Stimulated activated CD8-positive, alpha-beta memory T cell treated with anti-CD3 and anti-CD28 coated beads, Interleukin-4, amount 100 ng/mL, for 48 hours (primary cell): ENCODE data around the gene MOCS2.
"Not testable (repeated sequence)": the region's sequence is repeated elsewhere in the genome, so short reads cannot be mapped to it uniquely, and the experiment has no call there.

Experiments used
- DNase-seq: peaks from one replicate; pipeline ENCODE4 v3.0.0-alpha.2; 2020

The MOCS2 gene, protein sequence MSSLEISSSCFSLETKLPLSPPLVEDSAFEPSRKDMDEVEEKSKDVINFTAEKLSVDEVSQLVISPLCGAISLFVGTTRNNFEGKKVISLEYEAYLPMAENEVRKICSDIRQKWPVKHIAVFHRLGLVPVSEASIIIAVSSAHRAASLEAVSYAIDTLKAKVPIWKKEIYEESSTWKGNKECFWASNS

DNA sequence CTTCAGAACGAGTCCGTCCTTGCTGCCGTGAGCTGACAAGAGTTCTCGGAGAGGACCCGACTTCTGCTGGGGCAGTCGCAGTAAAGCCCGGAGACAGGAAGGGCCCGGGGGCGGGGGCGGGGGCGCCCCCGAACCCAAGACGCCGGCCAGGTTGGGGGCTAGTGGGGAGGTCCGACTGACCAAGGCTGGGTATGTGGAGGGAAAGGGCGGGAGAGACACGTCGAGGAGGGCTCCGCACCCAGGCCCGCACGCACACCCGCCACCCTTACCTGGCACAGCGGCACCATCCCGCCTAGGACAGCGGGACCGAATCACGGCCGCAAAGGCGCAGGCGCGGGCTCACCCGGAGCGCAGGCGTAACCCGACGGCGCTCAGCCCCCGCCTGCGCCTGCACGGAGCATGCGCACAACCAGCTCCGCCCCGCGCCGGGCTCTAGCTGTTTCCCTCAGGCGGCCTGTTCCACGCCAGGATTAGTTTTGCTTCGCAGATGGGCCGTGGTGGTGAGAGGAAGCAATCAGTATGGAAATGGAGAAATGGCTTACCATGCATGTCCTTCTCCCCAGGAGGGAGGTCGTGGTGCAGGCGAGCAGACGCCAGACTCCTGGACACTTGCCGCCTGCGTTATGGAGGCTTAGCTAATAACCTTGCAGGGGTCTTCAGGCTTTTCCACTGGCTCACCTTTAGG, at the start of gene MOCS2:
TSS of gene MOCS2 (minus strand) at position 315 of the 685 bp plus-strand sequence. CDS start 2,583 bp downstream, outside the sequence.
- peak; percentile 92 for DNase-seq

DNA sequence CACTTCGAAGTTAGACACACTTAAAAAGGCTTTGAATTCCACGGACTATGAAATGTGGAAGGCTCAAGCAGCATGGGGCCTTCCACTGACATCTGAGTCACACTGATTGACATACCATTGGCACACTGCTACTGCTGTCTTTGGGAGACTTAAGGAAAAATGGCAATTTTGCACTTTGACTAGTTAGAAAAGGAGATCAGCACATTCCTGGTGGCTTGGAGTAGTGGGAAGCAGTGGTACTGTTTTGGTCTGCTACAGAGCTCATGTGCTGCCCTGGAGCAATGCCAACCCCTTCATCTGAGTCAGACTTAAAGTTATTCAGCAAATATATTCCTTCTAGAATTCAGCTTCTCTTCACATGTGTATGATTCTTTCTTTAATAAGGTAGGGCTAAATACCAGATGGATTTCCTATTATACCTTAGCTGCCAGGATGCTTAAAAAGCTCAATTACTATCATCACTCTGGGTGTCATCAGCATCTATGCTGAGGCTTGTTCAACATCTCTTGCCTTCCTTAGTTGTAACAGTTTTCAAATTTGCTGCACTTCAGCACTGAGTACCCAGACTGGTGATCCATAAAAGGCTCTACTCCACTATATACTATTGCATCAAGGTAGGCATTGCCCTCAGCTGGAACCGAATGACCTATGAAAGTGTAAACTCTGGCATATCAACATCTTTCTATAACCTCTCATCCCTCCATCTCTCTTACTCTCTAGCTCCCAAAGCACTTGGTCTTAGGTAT, 42.3 kb upstream of the MOCS2 start:
- no peak for DNase-seq

DNA sequence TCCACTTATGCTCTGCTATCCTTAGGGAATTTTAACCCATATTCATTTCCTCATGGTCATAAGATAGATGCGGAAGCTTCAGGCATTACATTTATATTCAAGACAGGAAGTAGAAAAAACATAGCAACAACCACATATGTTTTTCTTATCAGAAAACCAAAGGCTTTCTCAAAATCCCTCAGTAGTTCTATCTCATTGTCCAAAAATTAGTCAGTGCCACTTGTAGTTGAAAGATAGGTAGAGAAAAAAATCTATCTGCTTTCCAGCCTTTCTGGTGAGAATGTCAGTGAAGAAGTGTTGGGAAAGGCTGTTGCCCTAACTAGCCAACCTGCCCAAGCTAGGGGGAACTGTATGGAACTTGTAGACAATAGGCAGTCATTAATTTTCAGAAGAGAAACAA, 23.5 kb upstream of the MOCS2 start:
- DNase-seq = no peak

DNA sequence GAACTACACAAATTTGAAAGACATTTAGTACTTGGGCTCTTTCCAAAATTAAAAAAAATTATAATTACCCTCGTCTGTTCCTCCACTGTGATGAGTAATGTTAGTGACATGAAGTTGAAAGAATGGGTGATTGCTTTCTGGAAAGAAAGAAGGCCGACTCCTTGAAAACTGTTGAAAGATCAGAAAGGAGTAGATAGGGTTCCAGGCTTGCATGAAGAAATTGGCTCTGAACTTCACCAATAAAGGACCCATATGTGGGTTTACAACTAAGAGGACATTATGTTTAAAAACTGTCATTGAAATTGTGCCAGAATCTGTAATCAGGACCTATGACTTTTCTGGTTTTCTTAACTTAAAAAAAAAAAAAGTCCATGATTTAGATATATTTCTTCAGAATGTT, 20.7 kb upstream of the MOCS2 start:
- DNase-seq = no peak

DNA sequence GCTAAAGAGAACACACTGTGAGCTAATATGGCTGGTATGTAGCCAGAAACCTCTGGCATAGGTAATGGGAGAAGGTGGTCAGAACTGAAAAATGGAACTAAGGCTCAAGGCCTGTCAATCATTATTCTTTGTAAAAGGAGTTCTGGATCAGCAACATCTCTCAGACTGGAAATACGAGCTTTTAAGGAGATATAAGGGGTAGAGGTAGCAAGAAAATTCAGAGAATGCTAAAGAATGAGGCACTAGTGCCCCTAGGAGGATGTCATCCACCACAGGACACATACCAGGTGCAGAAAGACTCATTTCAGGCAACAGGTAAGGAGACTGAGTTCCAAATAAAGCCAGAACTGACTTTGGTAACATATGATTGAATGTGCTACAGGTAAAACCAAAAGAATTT, 18.9 kb upstream of the MOCS2 start:
- no peak for DNase-seq

DNA sequence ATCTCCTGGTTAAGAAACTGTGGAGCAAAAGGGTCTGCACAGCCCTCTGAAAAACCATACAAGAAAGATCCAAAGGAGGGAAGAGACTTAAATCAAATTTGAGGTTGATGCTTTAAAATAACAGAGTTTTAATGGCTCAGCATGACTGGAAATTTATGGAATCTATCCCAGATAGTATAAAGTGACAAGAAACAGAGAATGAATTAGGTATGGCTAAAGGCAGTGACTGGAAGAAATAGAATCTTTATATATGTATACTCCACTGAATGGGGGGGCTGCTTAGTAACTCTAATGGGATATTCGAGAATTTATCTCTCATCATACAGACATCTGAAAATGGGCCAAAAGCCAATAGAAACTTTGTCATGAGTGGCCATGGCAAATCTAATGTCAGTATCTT, 17.6 kb upstream of the MOCS2 start:
- no peak for DNase-seq

DNA sequence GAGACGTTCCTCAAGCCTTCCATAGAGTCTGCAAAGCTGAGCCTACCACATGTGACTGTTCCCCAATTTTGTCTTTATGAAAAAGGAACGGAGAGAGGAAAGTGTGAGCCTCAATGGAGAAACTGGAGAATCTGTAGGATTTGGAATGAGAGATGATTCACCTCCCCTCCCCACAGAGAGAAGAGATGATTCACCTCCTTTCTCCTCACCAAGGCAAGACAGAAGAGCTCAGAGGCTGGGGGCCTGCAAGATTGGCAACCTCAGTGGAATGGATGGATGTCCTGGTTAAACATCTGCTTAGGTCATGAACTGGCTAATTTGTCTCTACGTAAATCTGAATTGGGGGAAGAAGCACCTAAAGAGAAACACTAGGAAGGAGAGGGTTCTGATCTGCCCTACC, 17.0 kb upstream of the MOCS2 start:
- no peak for DNase-seq

DNA sequence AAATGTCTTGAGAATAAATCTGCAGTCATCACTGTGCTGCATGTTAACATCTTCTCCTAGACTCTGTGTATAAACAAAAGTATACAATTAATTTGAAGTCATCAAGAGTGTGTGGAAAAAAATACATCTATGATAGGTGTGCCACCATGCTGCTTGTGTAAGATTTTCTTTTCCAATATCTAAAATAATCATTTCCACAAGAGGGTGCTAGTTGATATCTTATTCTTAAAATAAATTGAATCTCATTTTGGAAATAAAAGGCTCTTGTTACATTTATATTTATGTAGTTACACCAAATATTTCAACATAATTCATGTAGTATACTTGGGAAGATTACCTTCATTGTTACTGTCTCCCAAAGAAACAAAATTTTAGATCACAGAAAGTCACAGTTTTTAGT, 14.1 kb upstream of the MOCS2 start:
- no peak for DNase-seq

DNA sequence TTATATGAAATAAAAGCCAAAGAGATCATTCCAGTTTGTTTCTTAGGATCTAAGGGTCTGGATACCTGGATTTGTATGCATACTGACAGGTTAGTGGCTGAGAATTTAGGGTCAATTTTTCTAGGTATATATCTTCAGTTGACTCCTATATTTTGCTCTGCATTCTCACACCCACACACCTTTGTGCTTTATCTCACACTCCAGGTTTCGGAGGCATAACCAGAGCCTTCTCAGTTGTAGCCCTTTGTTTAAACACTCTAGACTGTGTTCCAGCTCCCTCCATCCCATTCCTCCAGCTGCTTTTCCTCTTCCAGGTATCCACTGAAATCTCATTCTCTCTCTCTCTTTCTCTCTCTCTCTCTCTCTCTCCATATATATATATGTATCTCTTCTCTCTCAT, 10.6 kb upstream of the MOCS2 start:
- no peak for DNase-seq

DNA sequence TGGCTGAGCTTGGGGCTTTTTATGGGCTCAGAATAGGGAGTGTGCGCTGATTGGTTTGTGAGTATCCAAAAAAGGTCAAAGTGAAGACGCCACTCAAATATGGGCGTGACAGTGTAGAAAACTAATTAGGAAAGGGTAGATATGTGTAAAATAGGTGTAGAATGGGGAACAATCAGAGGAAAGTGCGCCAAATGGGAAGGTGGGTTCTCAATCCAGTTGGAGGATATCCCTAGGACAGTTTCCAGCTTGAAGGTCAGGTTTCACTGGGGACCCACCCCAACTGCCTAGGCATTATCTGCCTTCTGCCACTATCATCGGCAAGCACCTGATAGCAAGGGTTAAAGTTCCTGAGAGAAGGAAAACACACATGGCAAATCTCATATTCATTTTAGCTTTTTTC, 9.3 kb upstream of the MOCS2 start:
- DNase-seq = no peak

DNA sequence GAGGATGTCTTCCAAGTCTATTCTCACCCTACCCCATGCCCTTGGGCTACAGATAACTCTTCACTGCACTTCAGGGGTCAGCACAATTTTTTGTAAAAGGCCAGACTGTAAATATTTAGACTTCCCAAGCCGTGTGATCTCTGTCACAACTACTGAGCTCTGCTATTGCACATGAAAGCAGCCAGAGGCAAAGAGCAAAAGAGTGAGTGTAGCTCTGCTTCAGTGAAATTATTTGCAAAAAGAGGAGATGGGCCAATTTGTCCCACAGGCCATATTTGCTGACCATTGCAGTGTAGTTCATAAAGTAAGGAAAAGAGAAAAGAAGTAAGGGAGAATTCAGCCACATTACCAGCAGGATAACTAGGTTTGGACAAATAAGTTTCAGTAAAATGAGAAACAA, 7.0 kb upstream of the MOCS2 start:
- DNase-seq = no peak

DNA sequence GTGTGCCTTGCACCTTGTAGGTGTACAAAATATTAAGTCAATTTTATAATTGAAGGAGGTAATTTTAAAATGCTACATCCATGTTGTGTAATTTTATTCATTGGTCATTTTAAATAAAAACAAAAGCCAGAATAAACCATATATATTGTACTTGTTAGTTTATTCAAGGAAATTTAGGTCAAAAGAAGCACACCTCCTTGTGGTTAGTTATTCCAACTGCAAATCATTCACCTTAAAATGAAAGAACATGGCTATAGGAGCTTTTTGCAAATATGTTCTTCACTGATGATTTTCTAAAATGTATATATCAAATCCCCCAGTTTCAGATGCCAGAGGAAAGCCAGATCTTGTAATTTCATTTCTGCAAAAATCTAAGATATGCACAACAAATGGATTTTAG, 5.4 kb upstream of the MOCS2 start:
- DNase-seq = no peak

DNA sequence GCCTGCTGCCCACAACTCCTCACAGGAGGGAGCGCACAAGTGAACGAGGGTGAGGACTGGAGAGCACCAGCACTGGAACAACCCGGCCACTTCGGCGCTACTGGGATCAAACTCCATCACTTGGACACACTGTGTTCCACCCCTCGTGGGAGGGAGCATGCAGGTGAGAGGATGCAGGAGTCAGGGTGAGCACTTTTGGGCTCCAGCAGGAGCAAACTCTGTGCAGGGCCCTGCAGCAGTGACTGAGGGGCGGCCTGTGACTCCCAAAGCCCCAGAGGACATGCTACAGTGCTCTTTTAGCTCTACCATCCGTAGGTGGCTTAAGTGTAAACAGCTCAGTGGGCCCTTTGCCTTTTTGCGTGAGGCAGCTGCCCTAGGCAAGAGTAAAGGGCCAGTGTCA, 4.4 kb upstream of the MOCS2 start:
- DNase-seq = no peak

DNA sequence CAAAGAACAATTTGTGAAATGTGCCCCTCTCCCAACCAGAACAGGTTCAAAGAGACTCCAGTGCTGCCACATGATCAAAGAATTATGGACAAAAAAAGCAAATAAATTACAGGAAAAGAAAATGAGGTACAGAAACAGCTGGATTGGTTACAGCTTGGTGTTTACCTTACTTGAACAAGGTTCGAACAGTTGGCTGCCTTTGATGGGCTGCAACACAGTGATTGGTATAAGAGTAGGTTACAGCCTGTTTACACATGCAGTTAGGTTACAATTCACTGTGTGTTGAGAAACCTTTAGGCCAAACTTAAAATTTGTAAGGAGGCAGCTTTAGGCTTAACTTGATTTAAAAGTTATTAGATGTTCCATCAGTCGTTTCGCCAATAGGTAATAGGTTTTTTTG, 3.4 kb upstream of the MOCS2 start:
- DNase-seq = no peak

DNA sequence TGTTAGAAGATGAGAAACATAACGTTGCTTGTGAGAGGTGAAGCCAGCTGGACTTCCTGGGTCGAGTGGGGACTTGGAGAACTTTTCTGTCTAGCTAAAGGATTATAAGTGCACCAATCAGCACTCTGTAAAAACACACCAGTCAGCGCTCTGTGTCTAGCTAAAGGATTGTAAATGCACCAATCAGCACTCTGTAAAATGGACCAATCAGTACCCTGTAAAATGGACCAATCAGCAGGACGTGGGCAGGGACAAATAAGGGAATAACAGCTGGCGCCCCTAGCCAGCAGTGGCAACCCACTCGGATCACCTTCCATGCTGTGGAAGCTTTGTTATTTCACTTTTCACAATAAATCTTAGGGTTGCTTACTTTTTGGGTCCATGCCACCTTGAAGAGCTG, 2.8 kb upstream of the MOCS2 start:
- not testable (repeated sequence) for DNase-seq

DNA sequence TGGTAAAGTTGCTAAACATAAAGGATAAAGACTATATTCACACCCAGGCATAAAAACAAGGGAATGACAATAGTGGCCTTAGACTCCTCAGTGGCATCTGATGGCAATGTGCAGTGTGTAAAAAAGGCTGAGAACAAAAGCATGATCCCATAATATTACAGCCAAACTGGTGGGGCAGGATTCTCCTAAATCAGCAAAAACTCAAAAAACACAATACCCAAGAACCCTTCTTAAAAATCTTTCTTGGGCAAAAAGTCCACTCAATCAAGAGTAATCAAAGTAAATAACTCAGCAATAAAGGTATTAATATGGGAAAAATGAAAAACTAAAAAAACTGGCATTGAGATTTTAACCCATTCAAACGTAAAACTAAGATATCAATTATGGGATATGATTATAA, 1.6 kb upstream of the MOCS2 start:
- no peak for DNase-seq

DNA sequence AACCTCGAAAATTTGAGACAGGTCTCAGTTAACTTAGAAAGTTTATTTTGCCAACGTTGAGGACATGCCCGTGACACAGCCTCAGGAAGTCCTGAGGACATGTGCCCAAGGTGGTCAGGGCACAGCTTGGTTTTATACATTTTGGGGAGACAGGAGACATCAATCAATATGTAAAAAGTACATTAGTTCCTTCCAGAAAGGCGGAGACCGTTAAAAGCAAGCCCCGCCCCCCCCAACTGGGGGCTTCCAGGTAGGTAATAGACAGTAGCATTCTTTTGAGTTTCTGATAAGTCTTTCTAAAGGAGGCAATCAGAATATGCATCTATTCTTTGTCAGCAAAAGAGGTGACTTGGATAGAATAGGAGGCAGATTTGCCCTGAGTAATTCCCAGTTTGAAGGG, 599 bp upstream of the MOCS2 start:
- DNase-seq = peak; percentile 28

DNA sequence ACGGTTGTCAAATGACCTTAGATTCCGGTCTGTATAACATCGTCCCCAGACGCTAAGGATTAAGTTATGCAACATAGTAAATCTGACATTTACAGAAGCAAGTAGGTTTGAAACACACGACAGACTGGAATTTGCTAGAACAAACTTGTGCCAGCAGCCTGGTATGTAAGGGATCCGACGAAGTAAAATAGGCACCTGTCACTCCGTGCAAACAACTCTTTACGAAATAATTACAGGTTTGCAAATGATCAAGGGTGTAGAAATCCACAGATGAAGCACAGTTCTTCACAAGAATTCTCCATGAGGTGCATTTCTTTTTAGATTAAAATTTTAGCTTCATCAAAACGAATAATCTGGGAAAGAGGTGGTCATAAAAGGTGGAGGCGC, 508 bp downstream of the MOCS2 start:
- DNase-seq = no peak

DNA sequence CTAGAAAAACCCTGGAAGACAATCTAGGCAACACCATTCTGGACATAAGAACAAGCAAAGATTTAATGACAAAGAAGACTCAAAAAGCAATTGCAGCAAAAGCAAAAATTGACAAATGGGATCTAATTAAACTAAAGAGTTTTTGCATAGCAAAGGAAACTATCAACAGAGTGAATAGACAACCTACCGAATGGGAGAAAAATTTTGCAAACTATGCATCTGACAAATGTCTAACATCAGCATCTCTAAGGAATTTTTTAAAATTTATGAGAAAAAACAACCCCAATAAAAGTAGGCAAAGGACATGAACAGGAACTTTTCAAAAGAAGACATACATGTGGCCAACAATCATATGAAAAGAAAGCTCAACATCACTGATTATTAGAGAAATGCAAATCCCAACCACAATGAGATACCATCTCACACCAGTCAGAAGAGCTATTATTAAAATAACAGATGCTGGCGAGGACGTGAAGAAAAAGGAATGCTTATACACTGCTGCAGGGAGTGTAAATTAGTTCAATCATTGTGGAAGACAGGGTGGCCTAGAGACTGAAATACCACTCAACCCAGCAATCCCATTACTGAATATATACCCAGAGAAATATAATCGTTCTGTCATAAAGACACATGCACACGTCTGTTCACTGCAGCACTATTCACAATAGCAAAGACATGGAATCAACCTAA, 3.8 kb downstream of the MOCS2 start:
- DNase-seq = no peak

DNA sequence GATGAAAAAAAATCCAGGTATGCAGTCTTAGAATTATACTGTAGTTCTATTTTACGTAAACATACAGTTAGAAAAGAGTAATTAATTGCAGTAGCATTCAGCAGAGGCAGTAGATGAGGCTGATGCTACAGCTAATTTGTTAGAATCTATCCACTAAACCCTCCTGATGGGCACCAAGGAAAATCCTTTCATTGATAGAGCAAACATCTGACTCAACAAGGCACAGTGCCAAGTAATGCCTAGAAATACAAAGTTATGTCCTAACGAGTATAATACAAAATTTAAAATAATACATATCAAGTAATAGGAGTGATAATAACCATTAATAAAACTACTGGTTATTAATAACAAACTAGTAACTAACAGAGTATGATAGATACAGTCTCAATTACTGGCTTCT, 9.0 kb downstream of the MOCS2 start:
- DNase-seq = no peak

DNA sequence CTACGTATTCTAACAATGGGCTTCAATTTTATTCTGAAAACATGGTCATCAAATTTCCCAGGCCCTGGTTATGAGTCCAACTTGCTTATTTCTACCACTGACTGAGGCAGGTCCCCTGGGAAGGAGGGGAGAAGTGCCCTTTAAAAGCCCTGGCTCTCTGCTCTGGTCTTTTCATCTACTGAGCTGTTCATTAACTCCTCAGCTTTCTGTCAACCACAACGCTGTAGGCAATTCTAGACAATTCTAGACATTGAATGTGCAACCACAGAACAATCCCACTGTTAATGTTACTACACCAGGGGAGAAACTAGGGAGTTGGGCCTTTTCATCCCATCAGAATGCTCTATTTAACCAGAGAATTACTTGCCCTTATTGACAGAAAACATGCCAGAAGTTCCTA, 10.0 kb downstream of the MOCS2 start:
- DNase-seq = no peak

DNA sequence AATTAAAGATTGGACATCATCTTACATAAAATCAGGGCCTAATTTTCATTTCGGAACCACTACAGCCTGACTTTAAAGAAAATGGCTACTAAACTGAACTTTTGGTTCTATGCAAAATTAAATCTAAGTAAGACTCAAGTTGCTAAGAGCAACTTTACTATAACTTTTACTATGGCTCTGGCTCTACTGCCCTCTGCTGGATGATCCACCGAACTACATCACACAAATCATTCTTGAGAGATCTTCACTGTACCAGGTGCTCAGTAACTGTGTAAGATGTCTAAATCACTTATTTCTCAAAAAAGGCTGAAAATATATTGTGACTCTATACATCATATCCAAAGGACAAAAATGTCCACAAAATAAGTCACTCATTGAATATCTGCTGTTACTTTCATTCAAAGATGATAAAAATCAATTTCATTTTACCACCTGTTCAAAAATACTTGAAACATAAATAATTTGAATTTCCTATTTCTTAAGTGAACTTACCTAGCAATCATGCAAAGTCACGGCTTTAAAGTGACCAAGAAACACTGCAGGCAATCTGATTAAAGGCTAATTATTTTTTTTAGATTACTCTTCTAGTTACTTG, 13.5 kb downstream of the MOCS2 start:
- peak; percentile 79 for DNase-seq

DNA sequence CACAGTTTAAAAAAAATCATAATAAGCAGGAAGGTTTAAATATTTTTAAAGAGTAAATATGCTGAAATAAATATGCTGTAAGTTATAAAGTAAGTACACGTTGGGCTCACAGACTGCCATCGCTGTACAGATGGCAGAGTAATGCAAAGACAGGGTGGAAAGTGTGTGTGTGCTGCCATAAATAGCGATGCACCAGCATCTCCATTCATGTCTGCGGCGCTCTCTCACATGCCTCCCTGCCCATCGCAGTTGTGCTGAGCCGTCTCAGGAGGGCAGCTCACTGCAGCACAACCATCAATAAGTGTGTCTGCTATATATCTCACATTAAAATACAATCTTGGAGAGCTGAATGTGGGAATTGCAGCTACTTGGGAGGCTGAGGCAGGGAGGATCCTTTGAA, 14.3 kb downstream of the MOCS2 start:
- DNase-seq = no peak
